ENCODE data around the gene TMEM44.

TMEM44 gene

DNA sequence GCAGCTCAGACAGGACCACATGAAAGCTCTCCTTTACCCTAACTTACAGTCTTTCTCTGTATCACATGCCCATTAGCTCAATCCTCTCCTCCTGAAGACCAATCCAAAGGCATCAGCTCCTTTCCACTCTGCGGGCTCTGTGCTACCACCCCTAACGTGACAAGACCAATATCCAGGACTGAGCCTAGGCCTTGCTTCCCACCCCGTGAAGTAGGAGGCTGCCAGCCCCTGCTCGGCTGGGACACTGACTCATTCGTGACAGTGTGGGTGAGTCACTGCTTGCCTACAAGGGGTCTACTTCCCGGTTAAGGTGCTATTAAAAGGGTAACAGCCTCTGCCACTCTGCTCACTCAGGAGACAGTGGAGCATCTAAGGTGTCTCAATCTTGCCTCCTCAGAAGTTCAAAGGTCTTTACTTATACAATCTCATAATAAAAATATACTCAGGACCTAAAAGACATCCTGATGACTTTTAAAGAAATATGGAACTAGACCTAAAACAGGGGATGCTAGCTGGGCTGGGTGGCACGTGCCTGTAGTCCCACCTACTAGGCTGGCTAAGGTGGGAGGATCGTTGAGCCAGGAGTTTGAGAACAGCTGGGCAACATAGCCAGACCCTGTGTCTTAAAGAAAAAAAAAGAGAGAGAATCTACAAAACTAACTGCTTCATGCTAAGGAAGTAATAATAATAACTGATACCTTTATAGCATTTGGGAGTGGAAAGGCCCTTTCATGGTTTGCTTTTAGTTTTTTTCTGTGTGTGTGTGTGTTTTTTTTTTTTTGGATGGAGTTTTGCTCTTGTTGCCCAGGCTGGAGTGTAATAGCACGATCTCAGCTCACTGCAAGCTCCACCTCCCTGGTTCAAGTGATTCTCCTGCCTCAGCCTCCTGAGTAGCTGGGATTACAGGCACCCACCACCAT lies 55.0 kb downstream of the TMEM44 start (continued):
- TF ChIP-seq, protein P1, sequence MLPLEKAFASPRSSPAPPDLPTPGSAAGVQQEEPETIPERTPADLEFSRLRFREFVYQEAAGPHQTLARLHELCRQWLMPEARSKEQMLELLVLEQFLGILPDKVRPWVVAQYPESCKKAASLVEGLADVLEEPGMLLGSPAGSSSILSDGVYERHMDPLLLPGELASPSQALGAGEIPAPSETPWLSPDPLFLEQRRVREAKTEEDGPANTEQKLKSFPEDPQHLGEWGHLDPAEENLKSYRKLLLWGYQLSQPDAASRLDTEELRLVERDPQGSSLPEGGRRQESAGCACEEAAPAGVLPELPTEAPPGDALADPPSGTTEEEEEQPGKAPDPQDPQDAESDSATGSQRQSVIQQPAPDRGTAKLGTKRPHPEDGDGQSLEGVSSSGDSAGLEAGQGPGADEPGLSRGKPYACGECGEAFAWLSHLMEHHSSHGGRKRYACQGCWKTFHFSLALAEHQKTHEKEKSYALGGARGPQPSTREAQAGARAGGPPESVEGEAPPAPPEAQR (tag by site-specific recombination; IDR thresholded peaks at IDR 0.05) = no peak
- no peak for TF ChIP-seq ZSCAN16 (tag by site-specific recombination; IDR thresholded peaks at IDR 0.05)
- TF ChIP-seq TCF7L2 (IDR thresholded peaks at IDR 0.05; ENCODE audit: borderline replicate concordance, low read depth, low read length) = no peak
- TF ChIP-seq ZNF2 (tag by site-specific recombination; IDR thresholded peaks at IDR 0.05) = no peak
- TF ChIP-seq ZNF112 (tag by site-specific recombination; IDR thresholded peaks at IDR 0.05) = no peak
- TF ChIP-seq ZNF433 (tag by site-specific recombination; IDR thresholded peaks at IDR 0.05; ENCODE audit: low read depth) = no peak
- TF ChIP-seq RBAK (tag by site-specific recombination; IDR thresholded peaks at IDR 0.05) = no peak
- TF ChIP-seq ZNF114 (tag by site-specific recombination; IDR thresholded peaks at IDR 0.05) = no peak
- no peak for TF ChIP-seq SCRT2 (tag by site-specific recombination; IDR thresholded peaks at IDR 0.05)
- no peak for TF ChIP-seq ZNF239 (tag by site-specific recombination; IDR thresholded peaks at IDR 0.05)
- no peak for TF ChIP-seq ZNF184 (tag by site-specific recombination; IDR thresholded peaks at IDR 0.05)
- peak; percentile 89 for TF ChIP-seq ZNF629 (tag by site-specific recombination; IDR thresholded peaks at IDR 0.05)
- TF ChIP-seq, protein P2, sequence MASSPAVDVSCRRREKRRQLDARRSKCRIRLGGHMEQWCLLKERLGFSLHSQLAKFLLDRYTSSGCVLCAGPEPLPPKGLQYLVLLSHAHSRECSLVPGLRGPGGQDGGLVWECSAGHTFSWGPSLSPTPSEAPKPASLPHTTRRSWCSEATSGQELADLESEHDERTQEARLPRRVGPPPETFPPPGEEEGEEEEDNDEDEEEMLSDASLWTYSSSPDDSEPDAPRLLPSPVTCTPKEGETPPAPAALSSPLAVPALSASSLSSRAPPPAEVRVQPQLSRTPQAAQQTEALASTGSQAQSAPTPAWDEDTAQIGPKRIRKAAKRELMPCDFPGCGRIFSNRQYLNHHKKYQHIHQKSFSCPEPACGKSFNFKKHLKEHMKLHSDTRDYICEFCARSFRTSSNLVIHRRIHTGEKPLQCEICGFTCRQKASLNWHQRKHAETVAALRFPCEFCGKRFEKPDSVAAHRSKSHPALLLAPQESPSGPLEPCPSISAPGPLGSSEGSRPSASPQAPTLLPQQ (tag by site-specific recombination; IDR thresholded peaks at IDR 0.05) = peak; percentile 96
- no peak for TF ChIP-seq OVOL3 (tag by site-specific recombination; IDR thresholded peaks at IDR 0.05)
- TF ChIP-seq, protein P3, sequence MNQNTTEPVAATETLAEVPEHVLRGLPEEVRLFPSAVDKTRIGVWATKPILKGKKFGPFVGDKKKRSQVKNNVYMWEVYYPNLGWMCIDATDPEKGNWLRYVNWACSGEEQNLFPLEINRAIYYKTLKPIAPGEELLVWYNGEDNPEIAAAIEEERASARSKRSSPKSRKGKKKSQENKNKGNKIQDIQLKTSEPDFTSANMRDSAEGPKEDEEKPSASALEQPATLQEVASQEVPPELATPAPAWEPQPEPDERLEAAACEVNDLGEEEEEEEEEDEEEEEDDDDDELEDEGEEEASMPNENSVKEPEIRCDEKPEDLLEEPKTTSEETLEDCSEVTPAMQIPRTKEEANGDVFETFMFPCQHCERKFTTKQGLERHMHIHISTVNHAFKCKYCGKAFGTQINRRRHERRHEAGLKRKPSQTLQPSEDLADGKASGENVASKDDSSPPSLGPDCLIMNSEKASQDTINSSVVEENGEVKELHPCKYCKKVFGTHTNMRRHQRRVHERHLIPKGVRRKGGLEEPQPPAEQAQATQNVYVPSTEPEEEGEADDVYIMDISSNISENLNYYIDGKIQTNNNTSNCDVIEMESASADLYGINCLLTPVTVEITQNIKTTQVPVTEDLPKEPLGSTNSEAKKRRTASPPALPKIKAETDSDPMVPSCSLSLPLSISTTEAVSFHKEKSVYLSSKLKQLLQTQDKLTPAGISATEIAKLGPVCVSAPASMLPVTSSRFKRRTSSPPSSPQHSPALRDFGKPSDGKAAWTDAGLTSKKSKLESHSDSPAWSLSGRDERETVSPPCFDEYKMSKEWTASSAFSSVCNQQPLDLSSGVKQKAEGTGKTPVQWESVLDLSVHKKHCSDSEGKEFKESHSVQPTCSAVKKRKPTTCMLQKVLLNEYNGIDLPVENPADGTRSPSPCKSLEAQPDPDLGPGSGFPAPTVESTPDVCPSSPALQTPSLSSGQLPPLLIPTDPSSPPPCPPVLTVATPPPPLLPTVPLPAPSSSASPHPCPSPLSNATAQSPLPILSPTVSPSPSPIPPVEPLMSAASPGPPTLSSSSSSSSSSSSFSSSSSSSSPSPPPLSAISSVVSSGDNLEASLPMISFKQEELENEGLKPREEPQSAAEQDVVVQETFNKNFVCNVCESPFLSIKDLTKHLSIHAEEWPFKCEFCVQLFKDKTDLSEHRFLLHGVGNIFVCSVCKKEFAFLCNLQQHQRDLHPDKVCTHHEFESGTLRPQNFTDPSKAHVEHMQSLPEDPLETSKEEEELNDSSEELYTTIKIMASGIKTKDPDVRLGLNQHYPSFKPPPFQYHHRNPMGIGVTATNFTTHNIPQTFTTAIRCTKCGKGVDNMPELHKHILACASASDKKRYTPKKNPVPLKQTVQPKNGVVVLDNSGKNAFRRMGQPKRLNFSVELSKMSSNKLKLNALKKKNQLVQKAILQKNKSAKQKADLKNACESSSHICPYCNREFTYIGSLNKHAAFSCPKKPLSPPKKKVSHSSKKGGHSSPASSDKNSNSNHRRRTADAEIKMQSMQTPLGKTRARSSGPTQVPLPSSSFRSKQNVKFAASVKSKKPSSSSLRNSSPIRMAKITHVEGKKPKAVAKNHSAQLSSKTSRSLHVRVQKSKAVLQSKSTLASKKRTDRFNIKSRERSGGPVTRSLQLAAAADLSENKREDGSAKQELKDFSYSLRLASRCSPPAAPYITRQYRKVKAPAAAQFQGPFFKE (tag by site-specific recombination; IDR thresholded peaks at IDR 0.05; ENCODE audit: borderline replicate concordance) = no peak

DNA sequence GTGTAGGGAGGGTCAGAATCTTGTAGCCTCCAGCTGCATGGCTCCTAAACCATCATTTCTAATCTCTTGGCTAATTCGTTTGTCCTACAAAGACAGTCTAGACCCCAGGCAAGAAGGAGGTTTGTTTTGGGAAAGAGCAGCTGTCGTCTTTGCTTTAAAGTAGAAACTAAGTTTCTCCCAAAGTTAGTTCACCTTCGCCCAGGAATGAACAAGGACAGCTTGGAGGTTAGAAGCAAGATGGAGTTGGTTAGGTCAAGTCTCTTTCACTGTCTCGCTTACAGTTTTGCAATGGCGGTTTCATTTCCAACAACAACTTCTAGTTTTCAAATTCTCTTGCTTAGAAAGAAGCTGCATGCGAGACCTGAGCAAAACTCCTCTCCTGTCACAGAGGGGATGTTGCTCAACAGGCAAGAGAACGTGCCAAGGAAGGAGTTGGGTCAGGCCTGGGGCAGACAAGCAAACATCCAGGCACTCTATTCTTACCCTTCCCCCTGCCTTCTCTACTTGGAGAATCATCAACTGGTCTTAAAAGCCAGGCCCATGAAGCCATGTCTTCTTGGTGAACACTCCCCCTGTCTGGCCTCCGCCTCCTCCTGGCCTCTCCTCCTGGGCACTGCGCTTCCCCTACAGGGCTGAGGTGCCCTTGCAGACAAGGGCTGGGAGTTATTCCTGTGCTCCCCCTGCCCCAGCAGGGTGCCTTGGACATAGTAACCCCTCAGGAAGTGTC lies 57.6 kb downstream of the TMEM44 start:
- Histone ChIP-seq H3K27ac (ENCODE audit: extremely low read depth, low read depth, low read length) (no peak overlapping the region), H3K4me1 (ENCODE audit: control insufficient read depth, insufficient read depth, low read length) (no peaks in the 10 kb centered on the region), H3K4me3 (ENCODE audit: low read depth, low read length) (no peak overlapping the region), H3K36me3 (ENCODE audit: control insufficient read depth in 2 of 2, insufficient read depth in 1 of 2, low read length in 2 of 2) (no peaks in the 10 kb centered on the region), H3K9me3 (ENCODE audit: control insufficient read depth, insufficient read depth, low read depth, low read length) (no peaks in the 10 kb centered on the region)
- ChIA-PET CTCF (interaction anchor here (1.1 to 5.4 kb wide), 4 partner anchors 8 to 103 kb away, joined by 3 to 49 read pairs (median 3); no protein-coding TSS in a partner anchor), POLR2A (no interaction called here)
- TF ChIP-seq KLF10 (tag by site-specific recombination; IDR thresholded peaks at IDR 0.05) (no peak), ZNF394 (tag by site-specific recombination; IDR thresholded peaks at IDR 0.05; ENCODE audit: borderline replicate concordance) (peak; percentile 11; the same call in 1 of the 2 replicates), ZXDB (tag by site-specific recombination; IDR thresholded peaks at IDR 0.05) (no peak)
- TF ChIP-seq, protein P4, sequence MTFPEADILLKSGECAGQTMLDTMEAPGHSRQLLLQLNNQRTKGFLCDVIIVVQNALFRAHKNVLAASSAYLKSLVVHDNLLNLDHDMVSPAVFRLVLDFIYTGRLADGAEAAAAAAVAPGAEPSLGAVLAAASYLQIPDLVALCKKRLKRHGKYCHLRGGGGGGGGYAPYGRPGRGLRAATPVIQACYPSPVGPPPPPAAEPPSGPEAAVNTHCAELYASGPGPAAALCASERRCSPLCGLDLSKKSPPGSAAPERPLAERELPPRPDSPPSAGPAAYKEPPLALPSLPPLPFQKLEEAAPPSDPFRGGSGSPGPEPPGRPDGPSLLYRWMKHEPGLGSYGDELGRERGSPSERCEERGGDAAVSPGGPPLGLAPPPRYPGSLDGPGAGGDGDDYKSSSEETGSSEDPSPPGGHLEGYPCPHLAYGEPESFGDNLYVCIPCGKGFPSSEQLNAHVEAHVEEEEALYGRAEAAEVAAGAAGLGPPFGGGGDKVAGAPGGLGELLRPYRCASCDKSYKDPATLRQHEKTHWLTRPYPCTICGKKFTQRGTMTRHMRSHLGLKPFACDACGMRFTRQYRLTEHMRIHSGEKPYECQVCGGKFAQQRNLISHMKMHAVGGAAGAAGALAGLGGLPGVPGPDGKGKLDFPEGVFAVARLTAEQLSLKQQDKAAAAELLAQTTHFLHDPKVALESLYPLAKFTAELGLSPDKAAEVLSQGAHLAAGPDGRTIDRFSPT (tag by site-specific recombination; IDR thresholded peaks at IDR 0.05) = no peak

Measured in HEK293 (cell line).